Measurements from ENCODE around the gene CRIP3.

- TF ChIP-seq CTCF (IDR thresholded peaks at IDR 0.05) (no peak), EP300 (IDR thresholded peaks at IDR 0.05) (no peak), POLR2A (IDR thresholded peaks at IDR 0.05) (no peak), POLR2AphosphoS5 (IDR thresholded peaks at IDR 0.05) (no peak)
These were observed 51.1 kb downstream of the CRIP3 start for GRCh38 chr6:43257367-43258145.

Data from stomach (tissue), 4 donors.